Upper lobe of right lung (tissue), 1 donor: ENCODE results near the gene BOLA3. TPM values are rescaled to one million over a fixed set of nuclear protein-coding genes. Genes with fewer than 3 reads are reported as not detected.
A peak's percentile ranks its signal among the peaks of the same experiment; 100 is the strongest.
"Not testable (repeated sequence)": the region's sequence is repeated elsewhere in the genome, so short reads cannot be mapped to it uniquely, and the experiment has no call there.

ENCODE experiments used
- ATAC-seq: fragments of 200-7000 bp; cut with Tn5 transposase; one replicate; pipeline ENCODE4 v1.9.1; 2020; ENCODE audit warnings: mild to moderate bottlenecking, moderate library complexity
- DNase-seq: peaks from one replicate; pipeline ENCODE4 v3.0.0-alpha.2; 2020
- H3K27ac ChIP-seq: fragments of 200-600 bp; one replicate; pipeline ENCODE4 v1.8.0; 2022
- H3K27me3 ChIP-seq: fragments of 200-600 bp; one replicate; pipeline ENCODE4 v1.8.0; 2022; ENCODE audit warnings: mild to moderate bottlenecking
- H3K36me3 ChIP-seq: fragments of 200-600 bp; one replicate; pipeline ENCODE4 v1.8.0; 2022
- H3K4me1 ChIP-seq: fragments of 200-600 bp; one replicate; pipeline ENCODE4 v1.8.0; 2022
- H3K4me3 ChIP-seq: fragments of 200-600 bp; one replicate; pipeline ENCODE4 v1.8.0; 2022; ENCODE audit warnings: mild to moderate bottlenecking
- H3K9me3 ChIP-seq: fragments of 200-600 bp; one replicate; pipeline ENCODE4 v1.8.0; 2022
- CTCF ChIP-seq: fragments of 200-600 bp; IDR thresholded peaks from one replicate; pipeline ENCODE4 v1.8.0; 2022; ENCODE audit warnings: antibody characterized with exemption
- intact Hi-C: fragments of 100-400 bp; cut with DNase I; formaldehyde crosslinking; loops from one replicate; pipeline ENCODE4 v1.11.0; 2022
- total RNA-seq: library from RNA; stranded (reverse); fragmentation: NEBNext Ultra II Directional; extraction: Animal tissue kit (Norgen Biotek cat#: 25700); gene quantifications from one replicate; pipeline ENCODE4 v1.2.1, GENCODE V29; 2021
- donor health status: DM: no; HTN: yes; CAD: no; lungs with severe emphysema.

Gene BOLA3
- total RNA-seq, 1 donor from 2014 or later, result 19.5 TPM

- no peaks in the 10 kb centered on the region for H3K27me3 ChIP-seq
- no peak for TF ChIP-seq CTCF
- intact Hi-C loops, result no loop called here
- no peak overlapping the region for H3K4me3 ChIP-seq
- ATAC-seq (no peak), DNase-seq (no peak)
- H3K9me3 ChIP-seq, result no peaks in the 10 kb centered on the region
- peaks cover 9% of the 10 kb centered on the region for H3K36me3 ChIP-seq
- H3K4me1 ChIP-seq, result no peaks in the 10 kb centered on the region
- H3K27ac ChIP-seq, result no peak overlapping the region
Measured at GRCh38 chr2:74131901-74132300, 15.8 kb downstream of the BOLA3 start.

GRCh38 chr2:74130211-74130995, 17.3 kb downstream of the BOLA3 start:
- no peak overlapping the region for H3K4me3 ChIP-seq
- intact Hi-C loops, result no loop called here
- TF ChIP-seq CTCF, result no peak
- H3K36me3 ChIP-seq, result peaks cover 8% of the 10 kb centered on the region
- no peak overlapping the region for H3K27ac ChIP-seq
- ATAC-seq, result peak; percentile 48
- no peaks in the 10 kb centered on the region for H3K4me1 ChIP-seq
- H3K9me3 ChIP-seq, result no peaks in the 10 kb centered on the region
- no peaks in the 10 kb centered on the region for H3K27me3 ChIP-seq
- DNase-seq, result no peak

GRCh38 chr2:74128206-74128605, 19.5 kb downstream of the BOLA3 start:
- DNase-seq (no peak), ATAC-seq (no peak)
- intact Hi-C loops, result no loop called here
- H3K4me3 ChIP-seq, result no peak overlapping the region
- no peaks in the 10 kb centered on the region for H3K9me3 ChIP-seq
- H3K27ac ChIP-seq, result no peak overlapping the region
- H3K4me1 ChIP-seq, result no peaks in the 10 kb centered on the region
- no peaks in the 10 kb centered on the region for H3K27me3 ChIP-seq
- no peak for TF ChIP-seq CTCF
- H3K36me3 ChIP-seq, result no peaks in the 10 kb centered on the region

GRCh38 chr2:74123955-74124354, 23.8 kb downstream of the BOLA3 start:
- intact Hi-C loops, H3K27ac ChIP-seq, H3K4me3 ChIP-seq, H3K4me1 ChIP-seq, H3K9me3 ChIP-seq, H3K36me3 ChIP-seq, ATAC-seq, DNase-seq, H3K27me3 ChIP-seq: not testable (repeated sequence)

GRCh38 chr2:74121846-74122245, 25.9 kb downstream of the BOLA3 start:
- intact Hi-C loops, H3K9me3 ChIP-seq, ATAC-seq: not testable (repeated sequence)

GRCh38 chr2:74119912-74120825, 27.5 kb downstream of the BOLA3 start:
- peak overlapping the region; percentile 88 for H3K27ac ChIP-seq
- DNase-seq (peak; percentile 93), ATAC-seq (peak; percentile 99)
- peak; percentile 57 for TF ChIP-seq CTCF
- H3K27me3 ChIP-seq, result no peaks in the 10 kb centered on the region
- H3K9me3 ChIP-seq, result no peaks in the 10 kb centered on the region
- no peaks in the 10 kb centered on the region for H3K4me1 ChIP-seq
- peak overlapping the region; percentile 67 for H3K4me3 ChIP-seq
- intact Hi-C loops, result no loop called here
- no peaks in the 10 kb centered on the region for H3K36me3 ChIP-seq

More at GRCh38 chr2:74121846-74122245, 25.9 kb downstream of the BOLA3 start:
- H3K27me3 ChIP-seq, H3K4me1 ChIP-seq, DNase-seq, H3K4me3 ChIP-seq, H3K27ac ChIP-seq, H3K36me3 ChIP-seq: not testable (repeated sequence)
